H9 (cell line): ENCODE data around the gene SIX1. TPM values are rescaled to one million over a fixed set of nuclear protein-coding genes. Genes with fewer than 3 reads are reported as not detected.

Experiments used
- DNase-seq: peaks from one replicate; pipeline ENCODE4 v3.0.0-alpha.2; 2017
- H2AFZ ChIP-seq: one replicate; pipeline ENCODE4 v1.6.1; 2013; ENCODE audit warnings: mild to moderate bottlenecking, low read length, control low read depth, moderate library complexity
- H2AK5ac ChIP-seq: 2 replicates; pipeline ENCODE4 v1.6.1; 2013; ENCODE audit warnings: low read length, control low read depth, mixed read lengths; ENCODE audit not compliant: insufficient read length
- H2BK120ac ChIP-seq: one replicate; pipeline ENCODE4 v1.6.1; 2013; ENCODE audit warnings: low read depth, mild to moderate bottlenecking, low read length, control low read depth, inconsistent platforms; ENCODE audit not compliant: poor library complexity, severe bottlenecking
- H2BK12ac ChIP-seq: 2 replicates; pipeline ENCODE4 v1.6.1; 2013; ENCODE audit warnings: low read length, control low read depth, mixed read lengths, low read depth; ENCODE audit not compliant: insufficient read length
- H2BK15ac ChIP-seq: 2 replicates; pipeline ENCODE4 v1.6.1; 2013; ENCODE audit warnings: low read depth, low read length, control low read depth
- H2BK20ac ChIP-seq: one replicate; pipeline ENCODE4 v1.6.1; 2013; ENCODE audit warnings: low read depth, mild to moderate bottlenecking, low read length, control low read depth, inconsistent platforms; ENCODE audit not compliant: poor library complexity, severe bottlenecking
- H2BK5ac ChIP-seq: 2 replicates; pipeline ENCODE4 v1.6.1; 2013; ENCODE audit warnings: low read length, control low read depth, mixed read lengths; ENCODE audit not compliant: insufficient read length
- H3K14ac ChIP-seq: 2 replicates; pipeline ENCODE4 v1.6.1; 2013; ENCODE audit warnings: low read length, control low read depth; ENCODE audit not compliant: insufficient read depth
- H3K18ac ChIP-seq: 2 replicates; pipeline ENCODE4 v1.6.1; 2013; ENCODE audit warnings: low read depth, mild to moderate bottlenecking, mixed read lengths, low read length, control low read depth; ENCODE audit not compliant: insufficient read length
- H3K23ac ChIP-seq: 2 replicates; pipeline ENCODE4 v1.6.1; 2013; ENCODE audit warnings: low read length, control low read depth, mixed read lengths, low read depth; ENCODE audit not compliant: insufficient read length
- H3K23me2 ChIP-seq: 2 replicates; pipeline ENCODE4 v1.6.1; 2013; ENCODE audit warnings: low read depth, mild to moderate bottlenecking, mixed read lengths, low read length, control low read depth; ENCODE audit not compliant: insufficient read length, poor library complexity, severe bottlenecking
- H3K27ac ChIP-seq: 2 replicates; pipeline ENCODE4 v1.5.1; 2013; ENCODE audit warnings: low read length, control low read depth, mixed read lengths, low read depth; ENCODE audit not compliant: insufficient read length
- H3K27me3 ChIP-seq: 2 replicates; pipeline ENCODE4 v1.6.1; 2013; ENCODE audit warnings: low read length, control low read depth, inconsistent platforms; ENCODE audit not compliant: insufficient read depth
- H3K4ac ChIP-seq: 2 replicates; pipeline ENCODE4 v1.6.1; 2013; ENCODE audit warnings: low read depth, mild to moderate bottlenecking, control low read depth, inconsistent platforms, low read length, moderate library complexity
- H3K4me1 ChIP-seq: 2 replicates; pipeline ENCODE4 v1.6.1; 2013; ENCODE audit warnings: low read length, control low read depth, inconsistent platforms; ENCODE audit not compliant: insufficient read depth
- H3K4me2 ChIP-seq: 2 replicates; pipeline ENCODE4 v1.6.1; 2013; ENCODE audit warnings: low read length, control low read depth, mixed read lengths; ENCODE audit not compliant: insufficient read length, insufficient read depth
- H3K56ac ChIP-seq: 2 replicates; pipeline ENCODE4 v1.6.1; 2013; ENCODE audit warnings: low read depth, mild to moderate bottlenecking, mixed read lengths, low read length, control low read depth; ENCODE audit not compliant: insufficient read length
- H3K79me1 ChIP-seq: 2 replicates; pipeline ENCODE4 v1.6.1; 2013; ENCODE audit warnings: low read depth, mild to moderate bottlenecking, moderate library complexity, low read length, control low read depth, inconsistent platforms; ENCODE audit not compliant: insufficient read depth, poor library complexity, severe bottlenecking
- H3K79me2 ChIP-seq: 2 replicates; pipeline ENCODE4 v1.6.1; 2013; ENCODE audit warnings: low read length, control low read depth, inconsistent platforms; ENCODE audit not compliant: insufficient read depth
- H3K9ac ChIP-seq: 2 replicates; pipeline ENCODE4 v1.6.1; 2013; ENCODE audit warnings: low read length, control low read depth, mixed read lengths; ENCODE audit not compliant: insufficient read length; ENCODE audit errors: extremely low read depth
- H3K9me3 ChIP-seq: one replicate; pipeline ENCODE4 v1.6.1; 2013; ENCODE audit warnings: low read depth, low read length, inconsistent platforms; ENCODE audit not compliant: control insufficient read depth
- H3T11ph ChIP-seq: one replicate; pipeline ENCODE4 v1.6.1; 2013; ENCODE audit warnings: mild to moderate bottlenecking, low read length, control low read depth, inconsistent platforms
- H4K20me1 ChIP-seq: one replicate; pipeline ENCODE4 v1.6.1; 2013; ENCODE audit not compliant: control insufficient read depth, insufficient read length, insufficient read depth
- H4K5ac ChIP-seq: 2 replicates; pipeline ENCODE4 v1.6.1; 2013; ENCODE audit warnings: low read depth, mild to moderate bottlenecking, mixed read lengths, low read length, control low read depth; ENCODE audit not compliant: insufficient read length
- H4K8ac ChIP-seq: replicated peaks from 2 replicates; pipeline ENCODE4 v1.6.1; 2013; ENCODE audit warnings: low read length, control low read depth, mixed read lengths, low read depth; ENCODE audit not compliant: insufficient read length
- H4K91ac ChIP-seq: 2 replicates; pipeline ENCODE4 v1.6.1; 2013; ENCODE audit warnings: low read depth, mild to moderate bottlenecking, moderate library complexity, mixed read lengths, low read length, control low read depth; ENCODE audit not compliant: insufficient read length
- H3K27ac Mint-ChIP-seq, 3 experiments: 2 replicates in 2 of 3; 3 replicates in 1 of 3; pipeline ENCODE4 v1.8.0; 2020 to 2021; ENCODE audit warnings: mixed read lengths in 3 of 3, mild to moderate bottlenecking in 1 of 3, moderate library complexity in 1 of 3
- H3K27me3 Mint-ChIP-seq: 2 replicates; pipeline ENCODE4 v1.8.0; 2021; ENCODE audit warnings: low read depth, mild to moderate bottlenecking, moderate library complexity, mixed read lengths
- H3K36me3 Mint-ChIP-seq, 3 experiments: 2 replicates in 2 of 3; 3 replicates in 1 of 3; pipeline ENCODE4 v1.8.0; 2020 to 2021; ENCODE audit warnings: low read depth in 3 of 3, mixed read lengths in 3 of 3; ENCODE audit not compliant: insufficient read depth in 1 of 3
- H3K4me1 Mint-ChIP-seq, 2 experiments: 2 replicates each; pipeline ENCODE4 v1.8.0; 2020; ENCODE audit warnings: mixed read lengths in 2 of 2
- H3K4me3 Mint-ChIP-seq, 2 experiments: 2 replicates in 1 of 2; 3 replicates in 1 of 2; pipeline ENCODE4 v1.8.0; 2020 to 2021; ENCODE audit warnings: mild to moderate bottlenecking in 2 of 2, mixed read lengths in 2 of 2, moderate library complexity in 1 of 2
- H3K9me3 Mint-ChIP-seq, 2 experiments: 2 replicates in 1 of 2; 3 replicates in 1 of 2; pipeline ENCODE4 v1.8.0; 2020; ENCODE audit warnings: mild to moderate bottlenecking in 2 of 2, mixed read lengths in 2 of 2, moderate library complexity in 1 of 2
- WGBS: extraction: QIAGEN DNeasy Blood & Tissue Kit; methylation state at CpG from one replicate; pipeline ENCODE4 v1.1.7; 2013; ENCODE audit warnings: missing lambda C conversion rate, low lambda C conversion rate, mixed read lengths; ENCODE audit not compliant: insufficient read length; ENCODE audit errors: extremely low coverage; 5-methylcytosine and 5-hydroxymethylcytosine counted together
- total RNA-seq: library from RNA; stranded (reverse); gene quantifications from 2 replicates; pipeline ENCODE4 v1.2.1, GENCODE V29; 2021
- TF ChIP-seq, protein P1 (sequence below): fragments of 200-600 bp; sonication (generic); conservative IDR thresholded peaks from 3 replicates; pipeline ENCODE4 v1.8.0; 2021; ENCODE audit warnings: antibody characterized with exemption, mild to moderate bottlenecking

Gene SIX1
- total RNA-seq, 1 experiment from 2014 or later, result 0.17 TPM

DNA sequence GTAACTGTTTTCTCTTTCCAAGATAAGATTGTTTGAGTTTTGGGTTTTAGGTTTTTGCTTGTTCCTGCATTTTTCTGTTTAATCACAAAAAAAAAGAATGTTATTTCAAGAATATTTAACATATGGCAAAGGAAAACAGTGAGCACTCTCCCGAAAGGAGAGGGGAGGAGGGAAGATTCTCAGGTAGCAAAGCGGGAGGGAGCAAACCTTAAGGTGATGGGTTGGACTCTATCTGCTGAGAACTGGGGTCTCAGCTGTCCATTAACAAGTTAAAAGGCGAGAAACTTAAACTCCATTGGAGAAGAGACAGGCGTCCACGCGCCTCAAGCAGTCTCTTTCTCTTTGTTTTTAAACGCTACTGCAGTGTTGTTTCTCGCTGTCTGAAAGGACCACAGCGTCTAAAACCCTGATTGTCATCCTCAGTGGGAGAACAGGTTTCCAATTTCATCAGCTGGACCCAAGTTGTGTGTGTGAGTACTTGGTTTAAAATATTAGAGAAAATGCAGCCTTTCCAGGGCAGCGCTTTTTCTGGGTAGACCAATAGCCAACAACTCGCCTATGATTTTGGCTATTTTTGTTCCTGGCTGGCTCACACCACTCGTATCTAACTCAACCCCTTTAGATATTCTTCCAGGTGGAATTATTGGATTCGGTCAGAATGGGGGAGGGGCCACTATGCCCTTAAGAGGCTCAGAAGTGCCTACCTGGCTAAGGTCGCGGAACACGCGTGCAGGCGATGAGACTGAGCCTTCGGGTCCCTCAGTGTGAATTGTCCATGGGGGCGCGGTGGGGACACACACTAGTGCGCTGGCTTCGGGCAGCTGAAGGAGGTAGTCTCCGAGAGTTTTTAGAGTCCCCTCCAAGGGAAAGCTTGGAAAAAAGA is 8.2 kb downstream of the SIX1 start:
- peaks cover 12% of the 10 kb centered on the region for H3K23me2 ChIP-seq
- H4K8ac ChIP-seq, result no peak overlapping the region
- no peak overlapping the region for H2BK15ac ChIP-seq
- no peak overlapping the region for H3T11ph ChIP-seq
- no peak overlapping the region for H3K56ac ChIP-seq
- H3K27me3 Mint-ChIP-seq, result peaks cover 98% of the 10 kb centered on the region
- H3K4me3 Mint-ChIP-seq, result peak overlapping the region; percentile 26 to 75
- peak; percentile 34 for DNase-seq
- H2BK120ac ChIP-seq, result no peak overlapping the region
- H2BK12ac ChIP-seq, result no peak overlapping the region
- no peak overlapping the region for H3K27ac Mint-ChIP-seq
- H3K4me1 Mint-ChIP-seq, result peaks cover 42 to 66% of the 10 kb centered on the region in 2 experiments
- peak overlapping the region; percentile 39 for H3K4me2 ChIP-seq
- H3K9me3 ChIP-seq, result no peaks in the 10 kb centered on the region
- H4K91ac ChIP-seq, result no peak overlapping the region
- H3K27me3 ChIP-seq, result peaks cover 60% of the 10 kb centered on the region
- H4K5ac ChIP-seq, result no peak overlapping the region
- H3K9ac ChIP-seq, result no peak overlapping the region
- peaks cover 0 to 10% of the 10 kb centered on the region in 2 experiments; a peak in 3 of 5 replicates for H3K9me3 Mint-ChIP-seq
- H3K4ac ChIP-seq, result no peak overlapping the region
- H2BK5ac ChIP-seq, result no peak overlapping the region
- no peak overlapping the region for H3K23ac ChIP-seq
- H3K79me1 ChIP-seq, result no peaks in the 10 kb centered on the region
- no peak overlapping the region for H2BK20ac ChIP-seq
- H3K79me2 ChIP-seq, result no peaks in the 10 kb centered on the region
- no peak overlapping the region for H2AFZ ChIP-seq
- H3K36me3 Mint-ChIP-seq, result no peaks in the 10 kb centered on the region; a peak in 2 of 7 replicates
- H2AK5ac ChIP-seq, result no peak overlapping the region
- TF ChIP-seq, protein P1, sequence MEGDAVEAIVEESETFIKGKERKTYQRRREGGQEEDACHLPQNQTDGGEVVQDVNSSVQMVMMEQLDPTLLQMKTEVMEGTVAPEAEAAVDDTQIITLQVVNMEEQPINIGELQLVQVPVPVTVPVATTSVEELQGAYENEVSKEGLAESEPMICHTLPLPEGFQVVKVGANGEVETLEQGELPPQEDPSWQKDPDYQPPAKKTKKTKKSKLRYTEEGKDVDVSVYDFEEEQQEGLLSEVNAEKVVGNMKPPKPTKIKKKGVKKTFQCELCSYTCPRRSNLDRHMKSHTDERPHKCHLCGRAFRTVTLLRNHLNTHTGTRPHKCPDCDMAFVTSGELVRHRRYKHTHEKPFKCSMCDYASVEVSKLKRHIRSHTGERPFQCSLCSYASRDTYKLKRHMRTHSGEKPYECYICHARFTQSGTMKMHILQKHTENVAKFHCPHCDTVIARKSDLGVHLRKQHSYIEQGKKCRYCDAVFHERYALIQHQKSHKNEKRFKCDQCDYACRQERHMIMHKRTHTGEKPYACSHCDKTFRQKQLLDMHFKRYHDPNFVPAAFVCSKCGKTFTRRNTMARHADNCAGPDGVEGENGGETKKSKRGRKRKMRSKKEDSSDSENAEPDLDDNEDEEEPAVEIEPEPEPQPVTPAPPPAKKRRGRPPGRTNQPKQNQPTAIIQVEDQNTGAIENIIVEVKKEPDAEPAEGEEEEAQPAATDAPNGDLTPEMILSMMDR, result no peak
- H4K20me1 ChIP-seq, result no peaks in the 10 kb centered on the region
- no peak overlapping the region for H3K14ac ChIP-seq
- no peak overlapping the region for H3K27ac ChIP-seq
- WGBS, result no CpG with 5 or more reads among the region's 24 CpGs
- H3K4me1 ChIP-seq, result peaks cover 4% of the 10 kb centered on the region
- H3K18ac ChIP-seq, result no peak overlapping the region
